WTC11 (cell line): ENCODE data around the gene FAM151A. TPM values are rescaled to one million over a fixed set of nuclear protein-coding genes. Genes with fewer than 3 reads are reported as not detected.
A peak's percentile ranks its signal among the peaks of the same experiment; 100 is the strongest.

Experiments
- ATAC-seq: fragments of 200-7000 bp; cut with Tn5 transposase; 2 replicates; pipeline ENCODE4 v1.10.0; 2021; ENCODE audit warnings: mild to moderate bottlenecking, moderate library complexity
- CTCF ChIA-PET: fragments of 300-600 bp; sonication (Branson Sonifier 250); formaldehyde crosslinking; loops from one replicate; lab custom pipeline; 2021; ENCODE audit warnings: antibody characterized with exemption; lab: Charles Lee
- POLR2A ChIA-PET: fragments of 350-600 bp; sonication (Branson Sonifier 250); formaldehyde crosslinking; loops from one replicate; lab custom pipeline; 2021; ENCODE audit warnings: antibody characterized with exemption; lab: Charles Lee
- DNase-seq: peaks from one replicate; pipeline ENCODE4 v3.0.0; 2021; ENCODE audit warnings: low spot score
- H3K27ac Mint-ChIP-seq: 2 replicates; pipeline ENCODE4 v1.8.0; 2021; ENCODE audit warnings: mixed read lengths
- H3K27me3 Mint-ChIP-seq: 2 replicates; pipeline ENCODE4 v1.8.0; 2021; ENCODE audit warnings: low read depth, mild to moderate bottlenecking, moderate library complexity, mixed read lengths
- H3K36me3 Mint-ChIP-seq: 2 replicates; pipeline ENCODE4 v1.8.0; 2021; ENCODE audit warnings: mixed read lengths
- H3K4me1 Mint-ChIP-seq: 2 replicates; pipeline ENCODE4 v1.8.0; 2022; ENCODE audit warnings: mixed read lengths
- H3K4me3 Mint-ChIP-seq: 2 replicates; pipeline ENCODE4 v1.8.0; 2021; ENCODE audit warnings: mild to moderate bottlenecking, moderate library complexity, mixed read lengths
- H3K9me3 Mint-ChIP-seq: 2 replicates; pipeline ENCODE4 v1.8.0; 2021; ENCODE audit warnings: mixed read lengths
- ERG ChIP-seq: fragments of 250-450 bp; sonication (Bioruptor Pico); IDR thresholded peaks from 2 replicates; pipeline ENCODE4 v1.8.0; 2021; ENCODE audit warnings: mild to moderate bottlenecking
- FOXP4 ChIP-seq: sonication (generic); formaldehyde crosslinking; IDR thresholded peaks from 2 replicates; pipeline ENCODE4 v1.8.0; 2022; ENCODE audit warnings: mild to moderate bottlenecking, missing genetic modification reagents
- GTF2I ChIP-seq: fragments of 250-450 bp; sonication (Bioruptor Pico); conservative IDR thresholded peaks from 2 replicates; pipeline ENCODE4 v1.4.0; 2021; ENCODE audit warnings: mild to moderate bottlenecking
- HMGA2 ChIP-seq: fragments of 250-450 bp; sonication (Bioruptor Pico); IDR thresholded peaks from 2 replicates; pipeline ENCODE4 v1.4.0; 2021; ENCODE audit warnings: mild to moderate bottlenecking, moderate library complexity
- IRF1 ChIP-seq: sonication (generic); formaldehyde crosslinking; IDR thresholded peaks from 2 replicates; pipeline ENCODE4 v1.8.0; 2023; ENCODE audit warnings: missing genetic modification reagents
- JUN ChIP-seq: sonication (generic); formaldehyde crosslinking; IDR thresholded peaks from 2 replicates; pipeline ENCODE4 v1.8.0; 2023; ENCODE audit warnings: mild to moderate bottlenecking, missing genetic modification reagents
- MYBL2 ChIP-seq: sonication (generic); formaldehyde crosslinking; IDR thresholded peaks from 2 replicates; pipeline ENCODE4 v1.8.1; 2023; ENCODE audit warnings: mild to moderate bottlenecking, moderate library complexity, missing genetic modification reagents
- NR3C1 ChIP-seq: sonication (generic); formaldehyde crosslinking; conservative IDR thresholded peaks from 2 replicates; pipeline ENCODE4 v1.8.1; 2023; ENCODE audit warnings: low read depth, mild to moderate bottlenecking, missing genetic modification reagents
- PREB ChIP-seq: sonication (generic); formaldehyde crosslinking; IDR thresholded peaks from 2 replicates; pipeline ENCODE4 v1.8.1; 2022; ENCODE audit warnings: mild to moderate bottlenecking, missing genetic modification reagents, moderate library complexity, borderline replicate concordance
- RELA ChIP-seq: sonication (generic); formaldehyde crosslinking; IDR thresholded peaks from 2 replicates; pipeline ENCODE4 v1.8.1; 2022; ENCODE audit warnings: missing genetic modification reagents, mild to moderate bottlenecking, borderline replicate concordance
- RORB ChIP-seq: fragments of 250-450 bp; sonication (Bioruptor Pico); IDR thresholded peaks from 2 replicates; pipeline ENCODE4 v1.9.0; 2021; ENCODE audit warnings: mild to moderate bottlenecking
- TEAD1 ChIP-seq: sonication (generic); formaldehyde crosslinking; IDR thresholded peaks from 2 replicates; pipeline ENCODE4 v1.8.0; 2022; ENCODE audit warnings: mild to moderate bottlenecking, missing genetic modification reagents
- USF2 ChIP-seq: sonication (generic); formaldehyde crosslinking; IDR thresholded peaks from 2 replicates; pipeline ENCODE4 v1.8.1; 2023; ENCODE audit warnings: mild to moderate bottlenecking, missing genetic modification reagents, moderate library complexity
- ZNF219 ChIP-seq: sonication (generic); formaldehyde crosslinking; IDR thresholded peaks from 2 replicates; pipeline ENCODE4 v1.8.0; 2023; ENCODE audit warnings: missing genetic modification reagents, mild to moderate bottlenecking, borderline replicate concordance
- ZNF232 ChIP-seq: sonication (generic); formaldehyde crosslinking; IDR thresholded peaks from 2 replicates; pipeline ENCODE4 v1.8.0; 2022; ENCODE audit warnings: mild to moderate bottlenecking, missing genetic modification reagents
- ZNF263 ChIP-seq: sonication (generic); formaldehyde crosslinking; IDR thresholded peaks from 2 replicates; pipeline ENCODE4 v1.8.1; 2022; ENCODE audit warnings: low read depth, mild to moderate bottlenecking, moderate library complexity, missing genetic modification reagents
- ZNF423 ChIP-seq: fragments of 250-450 bp; sonication (Bioruptor Pico); IDR thresholded peaks from 2 replicates; pipeline ENCODE4 v2.1.2; 2022; ENCODE audit warnings: mild to moderate bottlenecking, moderate library complexity
- ZNF512 ChIP-seq: sonication (generic); formaldehyde crosslinking; IDR thresholded peaks from 2 replicates; pipeline ENCODE4 v1.8.1; 2022; ENCODE audit warnings: missing genetic modification reagents, borderline replicate concordance
- ZNF671 ChIP-seq: fragments of 250-450 bp; sonication (Bioruptor Pico); IDR thresholded peaks from 2 replicates; pipeline ENCODE4 v1.8.0; 2021; ENCODE audit warnings: mild to moderate bottlenecking
- total RNA-seq: library from RNA; stranded (reverse); gene quantifications from 3 replicates; pipeline ENCODE4 v1.2.3, GENCODE V29; 2021

FAM151A gene
- total RNA-seq, 1 experiment from 2014 or later = 0.11 TPM

- Mint-ChIP-seq H3K4me3 (no peak within 1 kb of the TSS), H3K4me1 (no peaks in the 10 kb centered on the region), H3K27ac (peak within 1 kb of the TSS; percentile 2; the same call in 1 of the 2 replicates), H3K9me3 (peaks cover 32% of the 10 kb centered on the region), H3K27me3 (peaks cover 4% of the 10 kb centered on the region; the same call in 1 of the 2 replicates), H3K36me3 (peaks cover 15% of the 10 kb centered on the region)
- DNase-seq (no peak), ATAC-seq (no peak)
- ChIA-PET POLR2A (no interaction called here), CTCF (no interaction called here)
- TF ChIP-seq ZNF671 = no peak
- TF ChIP-seq ZNF232 (CRISPR knock-in tag) = no peak
- TF ChIP-seq GTF2I (CRISPR knock-in tag) = no peak
- TF ChIP-seq HMGA2 (CRISPR knock-in tag) = no peak
- no peak for TF ChIP-seq ZNF423 (CRISPR knock-in tag)
- TF ChIP-seq MYBL2 (CRISPR knock-in tag) = no peak
- no peak for TF ChIP-seq IRF1
- TF ChIP-seq ZNF263 (CRISPR knock-in tag) = no peak
- no peak for TF ChIP-seq JUN (CRISPR knock-in tag)
- no peak for TF ChIP-seq TEAD1 (CRISPR knock-in tag)
- no peak for TF ChIP-seq ZNF512
- no peak for TF ChIP-seq PREB (CRISPR knock-in tag)
- no peak for TF ChIP-seq ERG (CRISPR knock-in tag)
- no peak for TF ChIP-seq FOXP4 (CRISPR knock-in tag)
- TF ChIP-seq ZNF219 (CRISPR knock-in tag) = no peak
- TF ChIP-seq NR3C1 (CRISPR knock-in tag) = no peak
- no peak for TF ChIP-seq USF2
- no peak for TF ChIP-seq RELA (CRISPR knock-in tag)
- no peak for TF ChIP-seq RORB (CRISPR knock-in tag)
Measured at GRCh38 chr1:54640863-54641836, 17.8 kb upstream of the FAM151A start, which contains the start of gene MROH7. Gene MROH7 (plus strand): TSS chr1:54641786. CDS start chr1:54652927, 11,141 bp downstream.
